Activated naive CD4-positive, alpha-beta T cell treated with anti-CD3 and anti-CD28 coated beads, Interleukin-2, amount 50 U/mL, for 72 hours (primary cell): ENCODE measurements around the gene GEMIN5. TPM values are rescaled to one million over a fixed set of nuclear protein-coding genes. Genes with fewer than 3 reads are reported as not detected.
"Not testable (repeated sequence)": the region's sequence is repeated elsewhere in the genome, so short reads cannot be mapped to it uniquely, and the experiment has no call there.

ENCODE experiments used
- ATAC-seq, 2 donors: fragments of 150-1000 bp; cut with Tn5 transposase; 2 replicates each; pipeline ENCODE4 v1.10.0; 2021; ENCODE audit warnings: mild to moderate bottlenecking in 2 of 2, moderate library complexity in 2 of 2
- DNase-seq, 2 donors: peaks; one replicate each; pipeline ENCODE4 v3.0.0; 2021 to 2022; ENCODE audit warnings: low spot score in 2 of 2
- H3K27ac Mint-ChIP-seq, 2 donors: one replicate each; pipeline ENCODE4 v1.8.0; 2022; ENCODE audit warnings: mild to moderate bottlenecking in 2 of 2, mixed read lengths in 2 of 2
- H3K36me3 Mint-ChIP-seq, 2 donors: one replicate each; pipeline ENCODE4 v1.8.0; 2022; ENCODE audit warnings: mixed read lengths in 2 of 2
- H3K9me3 Mint-ChIP-seq, 2 donors: one replicate each; pipeline ENCODE4 v1.8.0; 2022; ENCODE audit warnings: mixed read lengths in 2 of 2
- total RNA-seq, 2 donors: library from RNA; stranded (reverse); gene quantifications; one replicate each; pipeline ENCODE4 v1.2.3, GENCODE V29; 2022

Gene GEMIN5
- 10 to 100 TPM; 28.4 to 30.5 TPM for total RNA-seq

GRCh38 chr5:154937718-154938466 lies at the start of gene GEMIN5:
TSS of gene GEMIN5 (minus strand) at chr5:154938211. CDS start at chr5:154938133, 78 bp downstream.
- ATAC-seq (peak; percentile 92 to 94), DNase-seq (peak; percentile 83 to 86)
- peak within 1 kb of the TSS; percentile 91 to 96 for H3K27ac Mint-ChIP-seq
- no peaks in the 10 kb centered on the region for H3K9me3 Mint-ChIP-seq
- peaks cover 10 to 28% of the 10 kb centered on the region in 2 donors for H3K36me3 Mint-ChIP-seq

- no peaks in the 10 kb centered on the region for H3K9me3 Mint-ChIP-seq
- no peak for ATAC-seq
- H3K36me3 Mint-ChIP-seq: no peaks in the 10 kb centered on the region
- H3K27ac Mint-ChIP-seq: no peak overlapping the region
- no peak for DNase-seq
Observed at GRCh38 chr5:154986151-154986550, 48.1 kb upstream of the GEMIN5 start.

- Mint-ChIP-seq H3K9me3 (no peaks in the 10 kb centered on the region), H3K36me3 (no peaks in the 10 kb centered on the region), H3K27ac (no peak overlapping the region)
- ATAC-seq: no peak
- no peak for DNase-seq
Observed at GRCh38 chr5:154984946-154985516, 47.0 kb upstream of the GEMIN5 start.

GRCh38 chr5:154978294-154978693 lies 40.3 kb upstream of the GEMIN5 start:
- H3K27ac Mint-ChIP-seq, ATAC-seq, H3K9me3 Mint-ChIP-seq, DNase-seq: not testable (repeated sequence)
- peaks cover 8 to 12% of the 10 kb centered on the region in 2 donors for H3K36me3 Mint-ChIP-seq

GRCh38 chr5:154977409-154977808 lies 39.4 kb upstream of the GEMIN5 start:
- no peak overlapping the region for H3K27ac Mint-ChIP-seq
- peaks cover 0 to 5% of the 10 kb centered on the region in 2 donors for H3K9me3 Mint-ChIP-seq
- peaks cover 8 to 12% of the 10 kb centered on the region in 2 donors for H3K36me3 Mint-ChIP-seq
- ATAC-seq: peak in 1 of 2 donors; percentile 71
- no peak for DNase-seq

GRCh38 chr5:154976082-154976481 lies 38.1 kb upstream of the GEMIN5 start:
- H3K36me3 Mint-ChIP-seq: peaks cover 8 to 12% of the 10 kb centered on the region in 2 donors
- H3K27ac Mint-ChIP-seq, H3K9me3 Mint-ChIP-seq, ATAC-seq, DNase-seq: not testable (repeated sequence)

GRCh38 chr5:154972476-154973080 lies 34.6 kb upstream of the GEMIN5 start:
- peaks cover 8 to 12% of the 10 kb centered on the region in 2 donors for H3K36me3 Mint-ChIP-seq
- peaks cover 0 to 5% of the 10 kb centered on the region in 2 donors for H3K9me3 Mint-ChIP-seq
- DNase-seq (no peak), ATAC-seq (no peak)
- no peak overlapping the region for H3K27ac Mint-ChIP-seq

- no peak overlapping the region for H3K27ac Mint-ChIP-seq
- ATAC-seq (no peak), DNase-seq (no peak)
- H3K9me3 Mint-ChIP-seq: peaks cover 0 to 5% of the 10 kb centered on the region in 2 donors
- H3K36me3 Mint-ChIP-seq: peaks cover 11 to 12% of the 10 kb centered on the region in 2 donors
Observed at GRCh38 chr5:154971501-154971900, 33.5 kb upstream of the GEMIN5 start.

GRCh38 chr5:154970759-154971158 lies 32.7 kb upstream of the GEMIN5 start:
- peaks cover 0 to 4% of the 10 kb centered on the region in 2 donors for H3K9me3 Mint-ChIP-seq
- ATAC-seq (peak in 1 of 2 donors; percentile 26), DNase-seq (no peak)
- no peak overlapping the region for H3K27ac Mint-ChIP-seq
- peaks cover 7 to 11% of the 10 kb centered on the region in 2 donors for H3K36me3 Mint-ChIP-seq

- Mint-ChIP-seq H3K36me3 (peaks cover 0 to 7% of the 10 kb centered on the region in 2 donors), H3K27ac (no peak overlapping the region), H3K9me3 (no peaks in the 10 kb centered on the region)
- ATAC-seq (no peak), DNase-seq (no peak)
Observed at GRCh38 chr5:154968953-154969352, 30.9 kb upstream of the GEMIN5 start.

GRCh38 chr5:154967421-154968024 lies 29.5 kb upstream of the GEMIN5 start:
- ATAC-seq: no peak
- Mint-ChIP-seq H3K27ac (no peak overlapping the region), H3K36me3 (peaks cover 0 to 7% of the 10 kb centered on the region in 2 donors), H3K9me3 (no peaks in the 10 kb centered on the region)
- DNase-seq: no peak

GRCh38 chr5:154966874-154967273 lies 28.9 kb upstream of the GEMIN5 start:
- ATAC-seq (no peak), DNase-seq (no peak)
- Mint-ChIP-seq H3K36me3 (peaks cover 0 to 7% of the 10 kb centered on the region in 2 donors), H3K27ac (no peak overlapping the region), H3K9me3 (no peaks in the 10 kb centered on the region)

GRCh38 chr5:154966081-154966841 lies 28.2 kb upstream of the GEMIN5 start:
- ATAC-seq (no peak), DNase-seq (no peak)
- Mint-ChIP-seq H3K36me3 (peaks cover 0 to 7% of the 10 kb centered on the region in 2 donors), H3K27ac (no peak overlapping the region), H3K9me3 (no peaks in the 10 kb centered on the region)

GRCh38 chr5:154962494-154962893 lies 24.5 kb upstream of the GEMIN5 start:
- Mint-ChIP-seq H3K27ac (no peak overlapping the region), H3K36me3 (peaks cover 0 to 7% of the 10 kb centered on the region in 2 donors), H3K9me3 (no peaks in the 10 kb centered on the region)
- no peak for DNase-seq
- ATAC-seq: no peak

GRCh38 chr5:154956712-154957111 lies 18.7 kb upstream of the GEMIN5 start:
- ATAC-seq (peak in 1 of 2 donors; percentile 37), DNase-seq (no peak)
- peaks cover 0 to 10% of the 10 kb centered on the region in 2 donors for H3K36me3 Mint-ChIP-seq
- H3K27ac Mint-ChIP-seq: no peak overlapping the region
- no peaks in the 10 kb centered on the region for H3K9me3 Mint-ChIP-seq

- Mint-ChIP-seq H3K36me3 (peaks cover 0 to 5% of the 10 kb centered on the region in 2 donors), H3K9me3 (no peaks in the 10 kb centered on the region), H3K27ac (no peak overlapping the region)
- DNase-seq (no peak), ATAC-seq (no peak)
Observed at GRCh38 chr5:154949781-154950180, 11.8 kb upstream of the GEMIN5 start.
